GM18526 (cell line): ENCODE data around the gene RBM46.

Source experiments
- POLR2A ChIP-seq: IDR thresholded peaks from 3 replicates; pipeline ENCODE4 v1.6.1; 2011; ENCODE audit not compliant: insufficient read length; ENCODE audit errors: extremely low read depth

RBM46 gene, protein sequence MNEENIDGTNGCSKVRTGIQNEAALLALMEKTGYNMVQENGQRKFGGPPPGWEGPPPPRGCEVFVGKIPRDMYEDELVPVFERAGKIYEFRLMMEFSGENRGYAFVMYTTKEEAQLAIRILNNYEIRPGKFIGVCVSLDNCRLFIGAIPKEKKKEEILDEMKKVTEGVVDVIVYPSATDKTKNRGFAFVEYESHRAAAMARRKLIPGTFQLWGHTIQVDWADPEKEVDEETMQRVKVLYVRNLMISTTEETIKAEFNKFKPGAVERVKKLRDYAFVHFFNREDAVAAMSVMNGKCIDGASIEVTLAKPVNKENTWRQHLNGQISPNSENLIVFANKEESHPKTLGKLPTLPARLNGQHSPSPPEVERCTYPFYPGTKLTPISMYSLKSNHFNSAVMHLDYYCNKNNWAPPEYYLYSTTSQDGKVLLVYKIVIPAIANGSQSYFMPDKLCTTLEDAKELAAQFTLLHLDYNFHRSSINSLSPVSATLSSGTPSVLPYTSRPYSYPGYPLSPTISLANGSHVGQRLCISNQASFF

DNA sequence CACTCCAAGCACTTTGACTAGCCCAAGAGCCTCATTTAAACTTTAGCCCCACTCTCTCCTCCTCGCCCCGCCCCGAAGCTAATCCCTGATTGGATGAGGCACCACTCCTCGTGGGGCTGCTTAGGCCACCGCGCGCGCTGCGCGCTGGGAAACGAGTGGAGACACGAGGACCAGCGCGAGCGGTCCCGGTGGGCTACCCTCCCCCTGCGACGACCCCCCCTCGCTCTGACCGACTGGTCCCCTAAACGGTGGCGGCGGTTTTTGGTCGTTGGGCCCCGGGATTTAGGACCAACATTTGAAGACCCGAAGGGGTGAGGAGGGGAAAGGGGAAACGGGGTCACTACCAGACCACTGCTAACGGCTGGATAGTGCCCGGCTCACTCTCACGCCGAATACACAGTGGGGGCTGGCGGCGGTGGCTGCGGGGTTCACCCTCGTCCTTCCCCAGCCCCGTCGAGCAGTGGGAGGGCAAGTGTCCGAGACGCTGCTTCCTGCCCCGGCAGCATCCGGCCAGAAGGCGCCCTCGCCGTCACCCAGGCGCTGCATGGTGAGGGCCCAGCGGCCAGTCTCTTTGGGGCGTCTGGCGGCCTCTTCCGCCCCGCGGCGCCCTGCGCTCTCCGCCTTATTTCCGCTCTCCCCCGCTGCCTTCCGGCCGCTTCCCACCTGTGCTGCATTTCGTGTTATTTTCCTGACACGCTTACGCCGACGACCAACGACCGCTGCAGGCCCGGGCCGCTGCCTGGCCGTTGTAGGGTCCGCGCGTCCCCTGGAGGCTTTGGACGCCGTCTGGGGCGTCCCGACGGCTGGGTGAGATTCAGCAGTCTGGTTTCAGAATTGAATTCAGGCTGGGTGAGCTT lies at the start of gene RBM46:
Gene RBM46, plus strand, starts transcription at position 147 of the 857 bp plus-strand sequence. CDS start 15,481 bp downstream, outside the sequence.
- no peak for TF ChIP-seq POLR2A

DNA sequence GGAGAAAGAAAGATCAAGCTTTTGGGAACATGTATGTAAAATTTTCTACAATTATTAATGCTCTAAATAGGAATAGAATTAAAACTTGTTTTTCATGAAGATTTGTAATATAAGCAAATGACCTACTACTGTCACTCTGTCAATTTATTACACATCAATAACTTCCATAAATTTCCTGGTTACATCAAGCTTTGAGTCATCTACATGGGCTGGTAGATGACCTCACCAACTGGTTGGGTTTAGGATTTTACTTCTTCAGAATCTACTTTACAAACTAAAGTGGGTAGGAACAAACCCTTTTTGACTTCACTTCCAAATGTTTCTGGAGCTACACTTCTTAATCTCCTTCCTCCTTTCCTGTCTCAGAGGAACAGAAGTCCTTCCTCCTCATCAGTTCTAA lies 49.3 kb upstream of the RBM46 start:
- no peak for TF ChIP-seq POLR2A

DNA sequence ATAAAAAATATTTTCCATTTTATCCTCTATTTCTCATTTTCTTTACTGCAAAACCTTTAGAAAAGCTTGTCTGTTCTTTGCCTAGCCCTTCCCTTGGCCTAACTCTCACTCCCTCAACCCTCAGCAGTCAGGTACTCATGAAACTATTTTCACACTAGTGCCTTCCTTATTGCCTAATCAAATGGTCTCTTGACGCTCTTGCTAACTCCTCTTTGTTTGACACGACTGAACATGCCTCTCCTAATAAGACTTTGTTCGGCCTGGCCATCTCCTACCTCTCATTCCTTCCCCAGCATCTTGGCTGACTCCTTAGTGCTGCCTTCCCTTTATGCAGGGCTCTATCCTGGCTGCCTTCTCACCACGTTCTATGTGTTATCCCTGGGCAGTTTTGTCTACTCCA lies 48.4 kb upstream of the RBM46 start:
- TF ChIP-seq POLR2A: no peak

DNA sequence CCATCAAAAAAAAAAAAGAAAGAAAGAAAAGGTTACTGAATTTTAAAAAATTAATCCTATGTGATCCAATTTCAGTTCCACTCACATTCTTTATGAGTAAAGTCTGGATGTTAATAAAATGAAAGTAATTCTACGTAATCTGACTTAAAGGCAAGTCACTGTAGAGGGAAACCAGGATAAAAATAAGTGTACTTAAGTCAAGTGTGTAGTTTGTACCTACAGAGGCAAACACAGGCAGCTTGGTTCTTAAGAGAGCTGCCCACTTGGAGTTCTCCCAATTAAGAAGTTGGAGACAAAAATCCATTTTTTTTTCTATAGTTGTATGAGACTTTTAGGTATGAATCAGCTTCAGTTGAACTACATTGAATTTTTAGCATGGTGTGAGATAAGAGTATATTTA lies 44.3 kb upstream of the RBM46 start:
- no peak for TF ChIP-seq POLR2A

DNA sequence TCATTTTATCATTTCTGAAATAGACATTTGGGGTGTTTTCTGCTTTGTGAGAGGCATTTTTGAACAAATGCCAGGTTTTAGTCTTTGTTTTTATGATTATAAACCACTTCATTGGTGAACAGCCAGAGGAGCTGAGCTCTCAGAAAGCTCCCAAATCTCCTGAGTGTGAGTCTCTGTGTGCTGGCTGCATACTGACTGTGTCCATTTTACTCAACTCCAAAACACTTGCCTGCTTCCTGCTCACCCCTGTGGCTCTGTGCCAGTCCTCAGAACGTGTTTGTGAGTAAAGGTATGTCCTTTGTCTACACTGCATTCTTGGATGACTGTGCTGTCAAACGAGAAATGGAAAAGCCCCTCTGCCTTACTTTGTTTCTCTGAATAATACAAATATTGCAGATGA lies 42.6 kb upstream of the RBM46 start:
- no peak for TF ChIP-seq POLR2A

DNA sequence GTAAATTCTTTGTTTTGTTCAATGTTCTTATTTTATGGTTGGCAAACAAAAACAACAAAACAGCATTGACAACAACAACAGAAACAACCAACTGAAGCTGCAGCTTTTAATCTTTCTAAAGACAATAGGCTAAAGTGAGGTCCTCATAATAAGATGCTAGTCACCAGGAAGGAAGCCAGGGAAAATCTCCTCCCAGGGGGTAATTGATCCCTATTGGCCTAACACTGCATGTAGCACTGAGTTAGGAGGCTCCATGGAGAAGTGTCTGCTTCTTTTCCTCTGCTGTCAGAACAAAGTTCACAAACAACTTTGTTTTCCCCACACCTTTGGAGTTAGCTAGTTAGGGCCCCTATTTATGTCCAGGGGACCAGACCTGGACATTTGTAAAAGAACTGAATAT lies 42.0 kb upstream of the RBM46 start:
- no peak for TF ChIP-seq POLR2A

DNA sequence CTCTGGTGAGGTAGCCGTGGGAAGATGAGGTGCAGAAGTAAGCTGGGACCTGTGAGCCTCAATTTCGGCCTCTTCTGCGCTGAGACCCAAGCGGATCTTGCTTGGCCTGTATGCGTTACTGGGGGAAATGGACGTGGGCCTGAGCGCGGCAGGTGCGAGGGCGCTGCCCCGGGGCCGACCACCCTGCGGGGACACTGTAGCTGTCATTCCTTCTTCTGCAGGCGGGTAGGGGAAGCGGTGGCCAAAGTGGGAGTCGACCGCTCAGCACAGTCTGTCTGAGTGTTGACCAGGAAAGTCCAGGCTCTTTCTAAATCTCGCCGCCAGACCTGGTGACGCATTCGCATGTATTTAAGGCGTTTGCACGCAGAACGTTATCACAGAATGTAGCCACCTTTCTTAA lies 40.6 kb upstream of the RBM46 start:
- no peak for TF ChIP-seq POLR2A

DNA sequence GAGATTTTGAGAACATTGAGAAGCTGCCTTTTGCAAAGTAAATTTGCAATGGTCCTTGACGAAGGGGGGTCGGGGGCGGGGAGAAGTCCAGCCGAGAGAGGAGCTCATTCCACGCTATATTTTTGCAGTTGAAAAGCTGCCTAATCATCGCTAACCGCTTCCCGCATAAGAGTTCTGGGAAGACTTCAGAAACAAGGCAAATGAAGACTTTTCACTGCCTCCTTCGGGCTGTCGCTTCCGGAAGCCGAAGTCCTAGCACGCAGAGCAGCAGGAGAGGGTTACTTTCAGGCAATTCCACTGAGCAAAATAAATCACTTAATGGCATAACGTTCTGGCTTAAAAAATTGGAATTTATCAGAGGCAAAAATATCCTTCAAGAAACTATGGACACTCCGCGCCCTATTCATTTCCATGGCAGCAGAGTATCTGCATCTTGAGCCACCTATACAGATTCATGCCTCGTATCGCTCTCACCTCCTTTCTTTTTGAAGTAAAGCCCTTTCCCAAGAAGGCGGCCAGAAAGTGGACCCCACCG lies 39.9 kb upstream of the RBM46 start:
- no peak for TF ChIP-seq POLR2A

DNA sequence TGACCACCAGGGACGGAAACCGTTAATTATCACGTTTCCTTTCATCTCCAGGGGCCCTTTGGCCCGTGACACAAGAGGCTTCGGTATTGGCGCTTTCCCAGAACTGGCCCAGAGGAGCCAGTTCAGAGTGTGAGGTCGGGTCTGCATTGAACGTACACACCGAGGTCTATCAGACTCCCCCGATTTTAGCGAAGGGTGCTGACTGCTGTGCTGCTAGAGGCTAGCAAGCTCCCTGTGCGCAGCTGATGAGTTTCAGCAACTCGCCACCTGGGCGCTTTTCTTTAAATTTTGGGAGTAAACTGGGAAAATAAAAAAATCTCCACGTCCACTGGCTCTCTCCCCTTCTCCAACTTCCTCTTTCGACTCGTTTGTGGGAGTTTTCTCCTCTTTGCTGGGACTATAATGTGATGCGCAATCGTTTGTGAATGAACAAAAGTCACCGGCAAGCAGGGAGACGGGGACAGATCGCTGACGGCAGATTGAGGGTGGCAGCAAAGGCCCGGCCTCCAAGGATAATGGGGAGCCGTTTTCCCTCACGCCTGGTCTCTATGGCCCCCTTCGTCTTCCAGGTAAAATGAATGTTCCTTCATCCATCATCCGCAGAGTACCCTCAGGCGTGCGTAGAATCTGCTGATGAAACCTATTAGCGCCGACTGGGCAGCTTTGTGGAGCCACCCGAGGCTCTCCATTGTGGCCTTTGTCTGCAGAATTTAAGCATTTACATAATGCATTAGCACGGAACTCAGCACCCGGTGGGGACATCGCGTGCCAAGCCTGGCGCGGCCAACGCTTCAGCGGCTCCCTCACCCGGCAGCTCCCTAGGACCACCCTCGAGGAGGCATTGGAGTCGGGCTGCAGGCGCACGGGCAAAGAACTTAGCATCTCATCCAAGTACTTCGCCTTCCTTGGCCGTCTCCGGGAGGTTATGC lies 38.9 kb upstream of the RBM46 start:
- TF ChIP-seq POLR2A: no peak

DNA sequence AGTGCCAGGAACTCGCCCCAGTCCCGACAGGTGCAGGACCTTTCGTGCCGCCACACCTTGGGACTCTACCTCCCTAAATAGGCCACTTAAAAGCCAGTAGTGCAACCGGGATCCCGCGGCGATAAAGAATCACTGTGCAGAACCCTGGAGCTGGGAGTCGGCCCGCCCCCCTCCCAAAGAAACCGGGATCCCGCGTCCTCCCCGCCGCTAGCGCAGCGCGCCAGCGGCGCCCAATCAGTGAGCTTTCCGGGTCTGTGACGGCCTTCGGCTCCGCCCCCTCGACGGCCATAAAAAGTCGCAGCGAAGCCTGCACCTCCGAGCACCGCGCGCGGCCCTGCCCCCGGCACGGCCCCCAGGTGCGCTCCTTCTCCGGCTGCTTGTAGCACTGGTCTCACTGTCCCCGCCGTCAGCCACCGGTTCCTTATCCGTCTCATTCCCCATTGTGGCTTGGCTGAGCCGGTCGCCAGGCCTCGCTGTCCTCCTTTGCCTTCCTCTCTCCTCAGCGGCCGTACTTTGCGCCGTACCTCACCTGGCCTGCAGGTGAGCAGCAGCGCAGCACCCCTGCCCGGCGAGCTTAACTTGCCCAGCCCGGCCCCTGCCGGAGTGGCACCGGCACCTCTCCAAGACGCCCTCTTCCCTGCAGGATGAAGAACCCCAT lies 37.3 kb upstream of the RBM46 start, which contains the start of gene LRAT:
Gene LRAT, plus strand, starts transcription at position 318 of the 658 bp plus-strand sequence. Its CDS starts 327 bp downstream, at position 645.
- no peak for TF ChIP-seq POLR2A

DNA sequence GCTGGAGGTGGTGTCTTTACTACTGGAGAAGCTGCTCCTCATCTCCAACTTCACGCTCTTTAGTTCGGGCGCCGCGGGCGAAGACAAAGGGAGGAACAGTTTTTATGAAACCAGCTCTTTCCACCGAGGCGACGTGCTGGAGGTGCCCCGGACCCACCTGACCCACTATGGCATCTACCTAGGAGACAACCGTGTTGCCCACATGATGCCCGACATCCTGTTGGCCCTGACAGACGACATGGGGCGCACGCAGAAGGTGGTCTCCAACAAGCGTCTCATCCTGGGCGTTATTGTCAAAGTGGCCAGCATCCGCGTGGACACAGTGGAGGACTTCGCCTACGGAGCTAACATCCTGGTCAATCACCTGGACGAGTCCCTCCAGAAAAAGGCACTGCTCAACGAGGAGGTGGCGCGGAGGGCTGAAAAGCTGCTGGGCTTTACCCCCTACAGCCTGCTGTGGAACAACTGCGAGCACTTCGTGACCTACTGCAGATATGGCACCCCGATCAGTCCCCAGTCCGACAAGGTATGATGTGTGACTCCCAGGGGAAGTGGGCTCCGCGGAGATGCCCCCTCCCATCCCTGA lies 36.6 kb upstream of the RBM46 start:
- TF ChIP-seq POLR2A: no peak

DNA sequence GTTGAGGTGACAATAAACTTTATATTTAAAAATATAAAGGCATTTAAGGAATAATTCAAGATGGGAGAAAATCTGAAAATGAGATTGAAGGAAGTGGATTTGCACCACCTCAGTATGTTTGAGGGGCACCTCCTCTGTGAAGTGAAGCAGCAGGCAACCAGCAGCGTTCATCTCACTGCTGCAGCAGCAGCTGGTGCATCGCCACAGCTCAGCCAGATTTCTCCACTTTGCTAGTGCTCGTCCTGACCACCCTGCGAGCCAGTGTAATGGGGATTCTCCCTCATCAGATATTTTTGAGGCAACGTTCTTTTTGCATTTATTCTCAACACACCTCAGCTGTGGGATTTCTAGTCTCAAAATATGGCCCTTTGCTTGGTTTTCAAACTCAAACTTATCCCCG lies 23.4 kb upstream of the RBM46 start:
- TF ChIP-seq POLR2A: no peak

DNA sequence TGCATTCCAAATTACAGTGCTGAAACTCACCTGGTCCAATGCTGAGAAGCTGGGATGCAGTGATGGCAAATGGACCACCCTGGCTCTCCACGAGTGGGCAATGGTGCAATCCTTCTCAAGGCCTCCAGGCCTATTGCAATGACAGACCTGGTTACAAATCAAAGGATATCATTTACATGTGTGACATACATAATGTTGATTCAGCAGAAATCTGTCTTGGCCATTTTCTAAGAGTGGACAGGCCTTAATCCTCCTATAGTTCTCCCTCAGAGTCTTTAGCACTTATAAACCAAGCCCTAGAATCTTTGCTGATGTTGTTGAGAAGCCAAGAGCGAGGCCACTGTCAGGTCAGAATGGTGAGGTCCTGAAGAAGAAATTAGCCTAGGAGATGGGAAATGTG lies 20.2 kb upstream of the RBM46 start:
- TF ChIP-seq POLR2A: no peak

DNA sequence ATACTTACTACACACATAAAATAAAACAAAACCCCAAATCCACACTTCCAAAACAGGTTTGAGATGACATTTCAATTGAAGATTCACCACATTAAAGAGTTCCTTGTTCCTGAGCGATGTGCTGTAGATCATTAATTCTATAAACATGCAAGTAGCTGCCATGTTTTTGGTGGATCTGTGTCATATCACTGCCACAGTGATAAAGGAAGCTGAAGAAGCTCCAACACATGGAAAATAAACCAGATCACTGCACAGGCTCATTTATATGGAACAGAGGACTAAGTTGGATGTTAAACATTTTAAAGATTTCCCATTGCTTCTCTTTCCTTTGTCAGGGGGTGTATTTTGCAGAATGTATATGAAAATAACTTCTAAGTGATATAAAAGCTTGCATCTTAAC lies 2.8 kb upstream of the RBM46 start:
- no peak for TF ChIP-seq POLR2A
